Lung (tissue), 12 donors: Measurements from ENCODE around the gene TMEM213. TPM values are rescaled to one million over a fixed set of nuclear protein-coding genes. Genes with fewer than 3 reads are reported as not detected.

ENCODE experiments used
- ATAC-seq: fragments of 200-7000 bp; cut with Tn5 transposase; one replicate; pipeline ENCODE4 v1.9.1; 2020; ENCODE audit warnings: moderate number of reproducible peaks; ENCODE audit not compliant: insufficient read depth, low FRiP score
- DNase-seq, 3 donors: peaks; one replicate each; pipeline ENCODE4 v3.0.0-alpha.2; 2013 to 2017
- H3K27ac ChIP-seq, 2 donors: one replicate each; pipeline ENCODE4 v1.5.1; 2013; ENCODE audit warnings: mild to moderate bottlenecking in 2 of 2, moderate library complexity in 2 of 2, control low read depth in 1 of 2, inconsistent platforms in 1 of 2, low read depth in 1 of 2, low read length in 1 of 2
- H3K27me3 ChIP-seq, 3 donors: one replicate each; pipeline ENCODE4 v1.5.1; 2013; ENCODE audit warnings: low read length in 2 of 3; ENCODE audit not compliant: control insufficient read depth in 3 of 3, insufficient read depth in 3 of 3
- H3K36me3 ChIP-seq, 4 donors: one replicate each; pipeline ENCODE4 v1.5.1; 2013; ENCODE audit warnings: low read length in 4 of 4, mild to moderate bottlenecking in 1 of 4, moderate library complexity in 1 of 4; ENCODE audit not compliant: control insufficient read depth in 4 of 4, insufficient read depth in 4 of 4
- H3K4me1 ChIP-seq, 5 donors: one replicate each; pipeline ENCODE4 v1.5.1; 2013; ENCODE audit warnings: low read length in 5 of 5, mild to moderate bottlenecking in 2 of 5, moderate library complexity in 1 of 5; ENCODE audit not compliant: control insufficient read depth in 5 of 5, insufficient read depth in 5 of 5
- H3K4me3 ChIP-seq: one replicate; pipeline ENCODE4 v1.5.1; 2013; ENCODE audit warnings: mild to moderate bottlenecking, control low read depth, moderate library complexity
- H3K9ac ChIP-seq, 2 donors: one replicate each; pipeline ENCODE4 v1.5.1; 2013; ENCODE audit warnings: low read length in 2 of 2, control low read depth in 1 of 2; ENCODE audit not compliant: insufficient read depth in 1 of 2
- H3K9me3 ChIP-seq, 4 donors: one replicate each; pipeline ENCODE4 v1.5.1; 2013; ENCODE audit warnings: low read length in 3 of 4, mild to moderate bottlenecking in 1 of 4, moderate library complexity in 1 of 4; ENCODE audit not compliant: control insufficient read depth in 4 of 4, insufficient read depth in 3 of 4
- CTCF ChIP-seq: IDR thresholded peaks from 2 replicates; pipeline ENCODE4 v1.5.1; 2012; ENCODE audit warnings: mild to moderate bottlenecking; ENCODE audit errors: control extremely low read depth, extremely low read depth
- WGBS, 2 donors: extraction: QIAGEN DNeasy Blood & Tissue Kit; methylation state at CpG; one replicate each; pipeline ENCODE4 v1.1.7; 2013; 5-methylcytosine and 5-hydroxymethylcytosine counted together
- polyA plus RNA-seq, 2 donors: library from polyadenylated mRNA; stranded (reverse); fragments of 200-250 nt; gene quantifications; one replicate each; pipeline ENCODE4 v1.2.1, GENCODE V29; 2013
- total RNA-seq, 2 donors: library from RNA; depleted of rRNA in 1 of 2; stranded (reverse); fragments of >200 nt in 1 of 2; gene quantifications; one replicate each; pipeline ENCODE4 v1.2.1, GENCODE V29; 2014 to 2021
- donor health status: control.
- donor health status: control.
- donor health status: Bipolar disorder and iron deficiency.
- donor health status: healthy.
- donor health status: DM: yes; HTN: yes; CAD: no.

Gene TMEM213
- total and polyA plus RNA-seq, 4 donors = 0.29 to 2.0 (median 0.83) TPM; not detected in 1

GRCh38 chr7:138848056-138848980, 50.5 kb downstream of the TMEM213 start:
- H3K27me3 ChIP-seq = no peaks in the 10 kb centered on the region
- ATAC-seq = no peak
- TF ChIP-seq CTCF = no peak
- H3K36me3 ChIP-seq = peaks cover 0 to 8% (median 6%) of the 10 kb centered on the region in 4 donors
- no peak overlapping the region for H3K9ac ChIP-seq
- 84 to 95% methylated on average over 3 of the region's 3 CpGs for WGBS, 2 donors
- no peak overlapping the region for H3K27ac ChIP-seq
- H3K4me1 ChIP-seq = peaks cover 0 to 35% (median 0%) of the 10 kb centered on the region in 5 donors
- DNase-seq = no peak
- peaks cover 0 to 3% (median 1%) of the 10 kb centered on the region in 4 donors for H3K9me3 ChIP-seq
- no peak overlapping the region for H3K4me3 ChIP-seq

- Histone ChIP-seq H3K9me3 (peaks cover 0 to 3% (median 0%) of the 10 kb centered on the region in 4 donors), H3K27ac (no peak overlapping the region), H3K4me1 (peaks cover 0 to 31% (median 0%) of the 10 kb centered on the region in 5 donors), H3K27me3 (no peaks in the 10 kb centered on the region), H3K4me3 (no peak overlapping the region), H3K36me3 (peaks cover 0 to 9% (median 5%) of the 10 kb centered on the region in 4 donors), H3K9ac (no peak overlapping the region)
- DNase-seq (no peak), ATAC-seq (no peak)
- WGBS, 2 donors = 97 to 98% methylated on average over 5 of the region's 5 CpGs
- no peak for TF ChIP-seq CTCF
Observed at GRCh38 chr7:138849701-138850100, 51.9 kb downstream of the TMEM213 start.

GRCh38 chr7:138852469-138852868, 54.7 kb downstream of the TMEM213 start:
- Histone ChIP-seq H3K4me3 (no peak overlapping the region), H3K4me1 (peaks cover 0 to 7% (median 0%) of the 10 kb centered on the region in 5 donors), H3K27me3 (no peaks in the 10 kb centered on the region), H3K27ac (no peak overlapping the region), H3K36me3 (peaks cover 0 to 9% (median 5%) of the 10 kb centered on the region in 4 donors), H3K9me3 (peaks cover 0 to 3% (median 0%) of the 10 kb centered on the region in 4 donors), H3K9ac (no peak overlapping the region)
- WGBS, 2 donors = 96 to 97% methylated on average over 5 of the region's 5 CpGs
- DNase-seq = no peak
- TF ChIP-seq CTCF = no peak
- ATAC-seq = no peak
